ENCODE measurements around the gene MED19.
A peak's percentile ranks its signal among the peaks of the same experiment; 100 is the strongest.
"Not testable (repeated sequence)": the region's sequence is repeated elsewhere in the genome, so short reads cannot be mapped to it uniquely, and the experiment has no call there.

The MED19 gene

DNA sequence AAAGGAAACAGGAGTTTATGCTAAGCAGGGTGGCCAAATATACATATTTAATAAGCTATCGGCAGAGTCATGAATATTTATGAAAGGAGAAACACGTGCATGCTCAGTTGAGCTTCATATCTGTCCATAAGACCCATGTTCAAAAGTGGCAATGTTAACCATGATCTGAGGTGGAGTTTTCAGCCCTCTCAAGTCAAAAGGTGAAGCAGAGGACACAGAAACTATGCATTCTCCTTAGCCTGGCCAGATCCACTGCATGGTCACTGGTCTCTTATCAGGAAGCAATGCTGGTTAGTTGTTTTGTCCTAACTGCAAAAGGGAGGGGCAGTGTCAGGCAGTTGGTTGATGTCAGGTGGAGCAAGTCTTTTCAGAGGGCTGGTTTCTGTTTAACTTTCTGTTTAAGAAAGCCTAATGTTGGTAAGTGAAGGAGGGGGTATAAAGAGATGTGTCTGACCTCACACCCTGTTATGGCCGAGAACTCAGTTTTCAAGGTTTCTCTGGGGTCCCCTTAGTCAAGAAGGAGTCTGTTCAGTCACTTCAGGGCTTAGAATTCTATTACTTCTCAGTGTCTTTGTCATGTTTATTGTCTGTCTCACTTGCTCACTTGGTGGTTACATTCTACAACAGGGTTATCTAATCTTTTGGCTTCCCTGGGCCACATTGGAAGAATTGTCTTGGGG is 23.7 kb upstream of the MED19 start:
- no peaks in the 10 kb centered on the region for H3K36me3 ChIP-seq (ENCODE audit: insufficient read depth, low read length)
- no peak overlapping the region for H3K27ac ChIP-seq (ENCODE audit: low read depth, low read length)
- H2AFZ ChIP-seq (ENCODE audit: low read length, unreplicated experiment): no peak overlapping the region
- H3K79me2 ChIP-seq (ENCODE audit: control insufficient read depth, insufficient read depth, low read length, unreplicated experiment): peaks cover 26% of the 10 kb centered on the region
- H3K27me3 ChIP-seq (ENCODE audit: insufficient read depth, low read length): no peaks in the 10 kb centered on the region
- peaks cover 4% of the 10 kb centered on the region for H3K4me1 ChIP-seq (ENCODE audit: control insufficient read depth, insufficient read depth, low read length, unreplicated experiment)
- no peak overlapping the region for H3K4me3 ChIP-seq (ENCODE audit: low read depth, low read length)

- Histone ChIP-seq H2AFZ (ENCODE audit: low read length, unreplicated experiment) (no peak overlapping the region), H3K27me3 (ENCODE audit: insufficient read depth, low read length) (no peaks in the 10 kb centered on the region), H3K4me3 (ENCODE audit: low read depth, low read length) (no peak overlapping the region), H3K4me1 (ENCODE audit: control insufficient read depth, insufficient read depth, low read length, unreplicated experiment) (no peaks in the 10 kb centered on the region), H3K36me3 (ENCODE audit: insufficient read depth, low read length) (no peaks in the 10 kb centered on the region), H3K79me2 (ENCODE audit: control insufficient read depth, insufficient read depth, low read length, unreplicated experiment) (peaks cover 41% of the 10 kb centered on the region), H3K27ac (ENCODE audit: low read depth, low read length) (no peak overlapping the region)
These were observed 20.6 kb upstream of the MED19 start for GRCh38 chr11:57732661-57733060.

- no peak overlapping the region for H3K4me3 ChIP-seq (ENCODE audit: low read depth, low read length)
- no peak overlapping the region for H3K27ac ChIP-seq (ENCODE audit: low read depth, low read length)
- H3K36me3 ChIP-seq (ENCODE audit: insufficient read depth, low read length): no peaks in the 10 kb centered on the region
- H3K79me2 ChIP-seq (ENCODE audit: control insufficient read depth, insufficient read depth, low read length, unreplicated experiment): peaks cover 49% of the 10 kb centered on the region
- H3K4me1 ChIP-seq (ENCODE audit: control insufficient read depth, insufficient read depth, low read length, unreplicated experiment): no peaks in the 10 kb centered on the region
- no peak overlapping the region for H2AFZ ChIP-seq (ENCODE audit: low read length, unreplicated experiment)
- H3K27me3 ChIP-seq (ENCODE audit: insufficient read depth, low read length): no peaks in the 10 kb centered on the region
These were observed 17.5 kb upstream of the MED19 start for GRCh38 chr11:57729479-57729878.

DNA sequence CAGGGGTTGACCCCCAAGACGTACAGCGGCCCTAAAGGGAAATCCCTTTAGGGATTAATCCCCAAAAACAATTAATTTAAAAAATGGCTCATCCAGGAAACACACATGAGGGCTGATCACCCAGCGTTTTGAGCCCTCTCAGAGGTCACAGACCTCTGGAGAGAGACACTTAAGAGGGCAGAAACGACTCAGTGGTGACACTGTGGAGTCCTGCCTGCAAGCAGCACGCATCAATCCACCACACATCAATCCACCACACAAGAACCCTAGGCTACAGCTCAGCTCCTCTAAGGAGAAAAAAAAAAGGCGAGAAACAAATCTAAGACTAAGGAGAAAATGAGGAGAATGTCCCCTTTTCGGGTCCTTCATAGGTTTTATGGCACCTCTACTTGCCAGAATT is 16.8 kb upstream of the MED19 start:
- Histone ChIP-seq H2AFZ (ENCODE audit: low read length, unreplicated experiment) (no peak overlapping the region), H3K79me2 (ENCODE audit: control insufficient read depth, insufficient read depth, low read length, unreplicated experiment) (peaks cover 53% of the 10 kb centered on the region), H3K27me3 (ENCODE audit: insufficient read depth, low read length) (no peaks in the 10 kb centered on the region), H3K27ac (ENCODE audit: low read depth, low read length) (no peak overlapping the region), H3K36me3 (ENCODE audit: insufficient read depth, low read length) (no peaks in the 10 kb centered on the region), H3K4me1 (ENCODE audit: control insufficient read depth, insufficient read depth, low read length, unreplicated experiment) (no peaks in the 10 kb centered on the region), H3K4me3 (ENCODE audit: low read depth, low read length) (no peak overlapping the region)

DNA sequence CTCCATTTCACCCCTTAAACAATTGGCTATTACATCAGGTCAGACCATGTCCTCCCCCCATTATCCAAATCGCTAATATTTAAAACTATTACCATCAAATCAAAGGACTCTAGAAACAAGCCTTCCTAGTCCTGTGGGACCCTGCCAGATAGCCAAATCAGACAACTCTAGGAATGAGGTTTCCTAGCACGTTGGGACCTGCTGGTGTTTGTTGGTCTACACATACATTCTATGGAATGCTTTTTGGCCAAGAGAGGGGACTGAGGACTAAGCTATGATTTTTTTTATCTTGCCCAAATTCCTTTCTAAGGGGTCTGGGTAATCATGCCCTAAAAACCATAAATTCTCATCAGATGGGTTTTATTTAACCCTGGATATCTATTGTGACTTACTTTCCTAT is 15.2 kb upstream of the MED19 start:
- Histone ChIP-seq H3K36me3 (ENCODE audit: insufficient read depth, low read length) (no peaks in the 10 kb centered on the region), H3K4me3 (ENCODE audit: low read depth, low read length) (no peak overlapping the region), H3K4me1 (ENCODE audit: control insufficient read depth, insufficient read depth, low read length, unreplicated experiment) (no peaks in the 10 kb centered on the region), H3K27me3 (ENCODE audit: insufficient read depth, low read length) (no peaks in the 10 kb centered on the region), H3K27ac (ENCODE audit: low read depth, low read length) (no peak overlapping the region), H3K79me2 (ENCODE audit: control insufficient read depth, insufficient read depth, low read length, unreplicated experiment) (peaks cover 49% of the 10 kb centered on the region), H2AFZ (ENCODE audit: low read length, unreplicated experiment) (no peak overlapping the region)

DNA sequence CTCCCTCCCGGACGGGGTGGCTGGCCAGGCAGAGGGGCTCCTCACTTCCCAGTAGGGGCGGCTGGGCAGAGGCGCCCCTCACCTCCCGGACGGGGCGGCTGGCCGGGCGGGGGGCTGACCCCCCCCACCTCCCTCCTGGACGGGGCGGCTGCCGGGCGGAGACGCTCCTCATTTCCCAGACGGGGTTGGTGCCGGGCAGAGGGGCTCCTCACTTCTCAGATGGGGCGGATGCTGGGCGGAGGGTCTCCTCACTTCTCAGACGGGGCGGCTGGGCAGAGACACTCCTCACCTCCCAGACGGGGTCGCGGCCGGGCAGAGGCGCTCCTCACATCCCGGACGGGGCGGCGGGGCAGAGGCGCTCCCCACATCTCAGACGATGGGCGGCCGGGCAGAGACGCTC is 4.7 kb upstream of the MED19 start:
- H3K36me3 ChIP-seq (ENCODE audit: insufficient read depth, low read length); H3K27me3 ChIP-seq (ENCODE audit: insufficient read depth, low read length); H3K27ac ChIP-seq (ENCODE audit: low read depth, low read length); H3K4me3 ChIP-seq (ENCODE audit: low read depth, low read length); H3K4me1 ChIP-seq (ENCODE audit: control insufficient read depth, insufficient read depth, low read length, unreplicated experiment); H2AFZ ChIP-seq (ENCODE audit: low read length, unreplicated experiment): not testable (repeated sequence)
- peaks cover 60% of the 10 kb centered on the region for H3K79me2 ChIP-seq (ENCODE audit: control insufficient read depth, insufficient read depth, low read length, unreplicated experiment)

DNA sequence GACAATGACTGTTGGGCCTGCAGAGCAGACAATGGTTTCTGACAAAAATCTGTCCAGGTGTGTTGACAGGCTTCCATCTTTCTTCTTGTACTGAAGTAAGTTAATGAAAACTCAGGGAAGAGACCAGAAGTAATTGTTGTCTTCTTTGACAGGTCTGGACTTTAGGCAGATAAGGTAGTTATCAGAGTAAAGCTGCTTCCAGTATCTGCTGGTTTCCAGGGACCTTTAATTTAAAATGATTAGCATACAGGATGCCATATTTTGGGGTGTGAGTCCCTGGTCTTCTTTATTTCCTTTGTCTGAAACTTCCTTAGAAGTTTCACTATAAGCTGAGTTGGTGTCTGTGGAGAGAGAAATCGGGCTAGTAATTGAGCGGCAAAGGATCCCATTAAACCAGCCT is 1.8 kb upstream of the MED19 start:
- Histone ChIP-seq H3K27ac (ENCODE audit: low read depth, low read length) (no peak overlapping the region), H3K27me3 (ENCODE audit: insufficient read depth, low read length) (no peaks in the 10 kb centered on the region), H3K4me1 (ENCODE audit: control insufficient read depth, insufficient read depth, low read length, unreplicated experiment) (peaks cover 13% of the 10 kb centered on the region), H2AFZ (ENCODE audit: low read length, unreplicated experiment) (no peak overlapping the region), H3K36me3 (ENCODE audit: insufficient read depth, low read length) (no peaks in the 10 kb centered on the region), H3K79me2 (ENCODE audit: control insufficient read depth, insufficient read depth, low read length, unreplicated experiment) (peaks cover 53% of the 10 kb centered on the region), H3K4me3 (ENCODE audit: low read depth, low read length) (peak overlapping the region; percentile 100)

- peaks cover 13% of the 10 kb centered on the region for H3K4me1 ChIP-seq (ENCODE audit: control insufficient read depth, insufficient read depth, low read length, unreplicated experiment)
- H3K36me3 ChIP-seq (ENCODE audit: insufficient read depth, low read length): no peaks in the 10 kb centered on the region
- peak within 1 kb of the TSS; percentile 80 for H3K27ac ChIP-seq (ENCODE audit: low read depth, low read length)
- peaks cover 41% of the 10 kb centered on the region for H3K79me2 ChIP-seq (ENCODE audit: control insufficient read depth, insufficient read depth, low read length, unreplicated experiment)
- no peaks in the 10 kb centered on the region for H3K27me3 ChIP-seq (ENCODE audit: insufficient read depth, low read length)
- peak within 1 kb of the TSS; percentile 100 for H3K4me3 ChIP-seq (ENCODE audit: low read depth, low read length)
- H2AFZ ChIP-seq (ENCODE audit: low read length, unreplicated experiment): peak within 1 kb of the TSS; percentile 87
These were observed 488 bp upstream of the MED19 start, which contains the start of gene TMX2 for GRCh38 chr11:57712256-57713150. TSS of gene TMX2 (plus strand) at chr11:57712593. CDS start at chr11:57712619, 26 bp downstream.

GRCh38 chr11:57709802-57710367 is 2.1 kb downstream of the MED19 start:
- Histone ChIP-seq H2AFZ (ENCODE audit: low read length, unreplicated experiment) (no peak overlapping the region), H3K79me2 (ENCODE audit: control insufficient read depth, insufficient read depth, low read length, unreplicated experiment) (peaks cover 38% of the 10 kb centered on the region), H3K36me3 (ENCODE audit: insufficient read depth, low read length) (peaks cover under 1% of the 10 kb centered on the region), H3K27me3 (ENCODE audit: insufficient read depth, low read length) (no peaks in the 10 kb centered on the region), H3K4me3 (ENCODE audit: low read depth, low read length) (no peak overlapping the region), H3K4me1 (ENCODE audit: control insufficient read depth, insufficient read depth, low read length, unreplicated experiment) (peaks cover 13% of the 10 kb centered on the region), H3K27ac (ENCODE audit: low read depth, low read length) (no peak overlapping the region)

- not testable (repeated sequence) for H3K4me3 ChIP-seq (ENCODE audit: low read depth, low read length); H3K79me2 ChIP-seq (ENCODE audit: control insufficient read depth, insufficient read depth, low read length, unreplicated experiment); H2AFZ ChIP-seq (ENCODE audit: low read length, unreplicated experiment); H3K27ac ChIP-seq (ENCODE audit: low read depth, low read length); H3K4me1 ChIP-seq (ENCODE audit: control insufficient read depth, insufficient read depth, low read length, unreplicated experiment); H3K27me3 ChIP-seq (ENCODE audit: insufficient read depth, low read length)
- H3K36me3 ChIP-seq (ENCODE audit: insufficient read depth, low read length): peaks cover 18% of the 10 kb centered on the region
These were observed 6.6 kb downstream of the MED19 start for GRCh38 chr11:57705432-57705831.

All from ACC112 (cell line).